NOMO-1 treated with dmso at 0.1 percent for 144 hours (cell line): ENCODE results near the gene PCBP3.

Experiments
- DNase-seq: peaks from one replicate; lab custom pipeline; 2025; ENCODE audit not compliant: unreplicated experiment; lab: John Stamatoyannopoulos, UW

Gene PCBP3

GRCh38 chr21:45986316-45987051, 343.0 kb downstream of the PCBP3 start:
- DNase-seq: no peak

- DNase-seq: no peak
These were observed 343.7 kb downstream of the PCBP3 start for GRCh38 chr21:45987121-45987711.

GRCh38 chr21:45988366-45989347, 345.1 kb downstream of the PCBP3 start:
- DNase-seq: no peak

- no peak for DNase-seq
These were observed 346.0 kb downstream of the PCBP3 start for GRCh38 chr21:45989355-45990048.

GRCh38 chr21:45990049-45990711, 346.7 kb downstream of the PCBP3 start:
- no peak for DNase-seq

- no peak for DNase-seq
These were observed 347.4 kb downstream of the PCBP3 start for GRCh38 chr21:45990741-45991605.

GRCh38 chr21:45991606-45992300, 348.2 kb downstream of the PCBP3 start:
- DNase-seq: no peak
